H1 (cell line): ENCODE data around the gene REPIN1. TPM values are rescaled to one million over a fixed set of nuclear protein-coding genes. Genes with fewer than 3 reads are reported as not detected.

Experiments used
- CTCF ChIA-PET: fragments of 300-600 bp; sonication (Branson Sonifier 250); formaldehyde crosslinking; loops from one replicate; lab custom pipeline; 2021; ENCODE audit not compliant: partially characterized antibody; lab: Charles Lee
- POLR2A ChIA-PET: fragments of 300-600 bp; sonication (Branson Sonifier 250); formaldehyde crosslinking; loops from one replicate; lab custom pipeline; 2021; ENCODE audit warnings: inconsistent platforms; ENCODE audit not compliant: partially characterized antibody; lab: Charles Lee
- DNase-seq, 2 experiments: peaks; one replicate each; pipeline versions ENCODE4 v3.0.0 to v3.0.0-alpha.2; 2010 to 2022; ENCODE audit warnings: low spot score in 2 of 2, low read depth in 1 of 2, mixed read lengths in 1 of 2
- FAIRE-seq: peaks from 2 replicates; lab custom pipeline; 2011; peaks lifted over from hg19 to GRCh38; lab: Jason Lieb, UNC
- H2AFZ ChIP-seq: 2 replicates; pipeline ENCODE4 v1.8.1; 2012; ENCODE audit warnings: low read length, inconsistent platforms
- H2AK5ac ChIP-seq: 2 replicates; pipeline ENCODE4 v1.6.1; 2013; ENCODE audit warnings: low read depth, low read length
- H2BK120ac ChIP-seq: replicated peaks from 2 replicates; pipeline ENCODE3; 2013; ENCODE audit warnings: low read depth, low read length, inconsistent platforms
- H2BK12ac ChIP-seq: 2 replicates; pipeline ENCODE4 v1.6.1; 2013; ENCODE audit warnings: low read depth, low read length
- H2BK15ac ChIP-seq: 2 replicates; pipeline ENCODE4 v1.6.1; 2013; ENCODE audit warnings: low read length
- H2BK20ac ChIP-seq: 2 replicates; pipeline ENCODE4 v1.6.1; 2013; ENCODE audit warnings: low read length
- H2BK5ac ChIP-seq: 2 replicates; pipeline ENCODE4 v1.6.1; 2013; ENCODE audit warnings: low read depth, low read length
- H3K14ac ChIP-seq: 2 replicates; pipeline ENCODE4 v1.6.1; 2013; ENCODE audit warnings: inconsistent platforms; ENCODE audit not compliant: insufficient read length
- H3K18ac ChIP-seq: 2 replicates; pipeline ENCODE4 v1.6.1; 2013; ENCODE audit warnings: low read length; ENCODE audit errors: extremely low read depth
- H3K23ac ChIP-seq: 2 replicates; pipeline ENCODE4 v1.6.1; 2013; ENCODE audit warnings: inconsistent platforms; ENCODE audit not compliant: insufficient read length
- H3K23me2 ChIP-seq: 2 replicates; pipeline ENCODE4 v1.6.1; 2013; ENCODE audit warnings: low read depth, low read length
- H3K27ac ChIP-seq: 2 replicates; pipeline ENCODE4 v1.6.1; 2011; ENCODE audit warnings: low read depth, low read length, inconsistent platforms
- H3K27me3 ChIP-seq, 4 experiments: replicated peaks in 1 of 4; 1 replicate in 1 of 4; 2 replicates in 3 of 4; pipeline versions ENCODE4 v1.6.1 to v1.8.1; 2011 to 2013; ENCODE audit warnings: low read length in 3 of 4, mild to moderate bottlenecking in 3 of 4, inconsistent platforms in 2 of 4, mixed read lengths in 2 of 4, moderate library complexity in 1 of 4; ENCODE audit not compliant: control insufficient read depth in 3 of 4, insufficient read depth in 3 of 4; ENCODE audit errors: extremely low read depth in 1 of 4
- H3K36me3 ChIP-seq, 4 experiments: 2 replicates each; pipeline versions ENCODE4 v1.6.1 to v1.8.1; 2011 to 2013; ENCODE audit warnings: mild to moderate bottlenecking in 4 of 4, low read length in 3 of 4, moderate library complexity in 2 of 4, control low read depth in 1 of 4, inconsistent platforms in 1 of 4; ENCODE audit not compliant: insufficient read depth in 4 of 4, control insufficient read depth in 2 of 4
- H3K4ac ChIP-seq: replicated peaks from 2 replicates; pipeline ENCODE3; 2013; ENCODE audit warnings: low read length, low read depth, mixed read lengths, inconsistent platforms; ENCODE audit not compliant: insufficient read length
- H3K4me1 ChIP-seq, 4 experiments: replicated peaks in 1 of 4; 1 replicate in 1 of 4; 2 replicates in 3 of 4; pipeline versions ENCODE4 v1.6.1 to v1.8.1; 2011 to 2013; ENCODE audit warnings: low read length in 3 of 4, inconsistent platforms in 2 of 4, mixed read lengths in 1 of 4; ENCODE audit not compliant: insufficient read depth in 4 of 4, control insufficient read depth in 3 of 4
- H3K4me2 ChIP-seq, 2 experiments: 2 replicates each; pipeline versions ENCODE4 v1.6.1 to v1.8.1; 2011 to 2013; ENCODE audit warnings: low read depth in 2 of 2, low read length in 2 of 2, control low read depth in 1 of 2, inconsistent platforms in 1 of 2, mild to moderate bottlenecking in 1 of 2; ENCODE audit not compliant: insufficient read depth in 1 of 2
- H3K4me3 ChIP-seq, 4 experiments: fragments of 200-600, 300-600 bp in 1 of 4; sonication (generic), shearing (Covaris generic), sonication (Bioruptor Twin) in 1 of 4; 2 replicates each; pipeline versions ENCODE4 v1.5.1 to v1.8.1; 2011 to 2016; ENCODE audit warnings: low read length in 4 of 4, low read depth in 3 of 4, control low read depth in 2 of 4, inconsistent platforms in 2 of 4, mild to moderate bottlenecking in 2 of 4, mixed read lengths in 1 of 4, moderate library complexity in 1 of 4; ENCODE audit not compliant: insufficient read depth in 2 of 4; ENCODE audit errors: extremely low read depth in 1 of 4
- H3K56ac ChIP-seq: replicated peaks from 2 replicates; pipeline ENCODE3; 2013; ENCODE audit warnings: low read depth, mild to moderate bottlenecking, mixed read lengths, low read length, inconsistent platforms; ENCODE audit not compliant: insufficient read length
- H3K79me1 ChIP-seq: 2 replicates; pipeline ENCODE4 v1.6.1; 2013; ENCODE audit warnings: low read depth, low read length, control low read depth
- H3K79me2 ChIP-seq, 2 experiments: 2 replicates each; pipeline versions ENCODE4 v1.6.1 to v1.8.1; 2012 to 2013; ENCODE audit warnings: low read length in 2 of 2, mild to moderate bottlenecking in 2 of 2, inconsistent platforms in 1 of 2; ENCODE audit not compliant: insufficient read depth in 2 of 2, control insufficient read depth in 1 of 2
- H3K9ac ChIP-seq, 4 experiments: replicated peaks in 1 of 4; 1 replicate in 1 of 4; 2 replicates in 3 of 4; pipeline versions ENCODE4 v1.6.1 to v1.8.1; 2011 to 2013; ENCODE audit warnings: low read depth in 3 of 4, low read length in 3 of 4, control low read depth in 2 of 4, mild to moderate bottlenecking in 2 of 4, moderate library complexity in 2 of 4, inconsistent platforms in 1 of 4; ENCODE audit errors: extremely low read depth in 1 of 4
- H3K9me3 ChIP-seq, 2 experiments: 2 replicates each; pipeline versions ENCODE4 v1.6.1 to v1.8.1; 2012 to 2013; ENCODE audit warnings: mild to moderate bottlenecking in 2 of 2, moderate library complexity in 2 of 2, control low read depth in 1 of 2, inconsistent platforms in 1 of 2, low read depth in 1 of 2, low read length in 1 of 2, mixed read lengths in 1 of 2; ENCODE audit not compliant: insufficient read depth in 2 of 2
- H4K20me1 ChIP-seq, 2 experiments: replicated peaks in 1 of 2; 2 replicates each; pipeline versions ENCODE3 to v1.8.1; 2011 to 2013; ENCODE audit warnings: inconsistent platforms in 2 of 2, low read length in 2 of 2, mild to moderate bottlenecking in 1 of 2; ENCODE audit not compliant: insufficient read depth in 2 of 2, control insufficient read depth in 1 of 2
- H4K5ac ChIP-seq: 2 replicates; pipeline ENCODE4 v1.6.1; 2013; ENCODE audit warnings: low read length, low read depth, mixed read lengths, inconsistent platforms; ENCODE audit not compliant: insufficient read length
- H4K8ac ChIP-seq: 2 replicates; pipeline ENCODE4 v1.8.0; 2013; ENCODE audit warnings: mild to moderate bottlenecking, moderate library complexity, low read length, inconsistent platforms; ENCODE audit not compliant: insufficient read depth; ENCODE audit errors: extremely low read depth
- H4K91ac ChIP-seq: replicated peaks from 2 replicates; pipeline ENCODE3; 2013; ENCODE audit warnings: low read length, mixed read lengths, inconsistent platforms; ENCODE audit not compliant: insufficient read length
- ASH2L ChIP-seq: fragments of 200-600, 300-600 bp; sonication (generic); IDR thresholded peaks from one replicate; pipeline ENCODE4 v1.7.1; 2017; ENCODE audit warnings: low read length
- CTBP2 ChIP-seq: IDR thresholded peaks from 2 replicates; pipeline ENCODE4 v1.7.0; 2011; ENCODE audit warnings: borderline replicate concordance, mild to moderate bottlenecking, moderate library complexity, mixed read lengths, low read length; ENCODE audit not compliant: insufficient read depth, insufficient read length
- GABPA ChIP-seq: IDR thresholded peaks from 2 replicates; pipeline ENCODE4 v1.6.1; 2011; ENCODE audit warnings: mild to moderate bottlenecking, low read length, moderate library complexity, borderline replicate concordance; ENCODE audit not compliant: insufficient read depth
- JUN ChIP-seq: IDR thresholded peaks from 2 replicates; pipeline ENCODE4 v1.6.1; 2011; ENCODE audit warnings: low read depth, mild to moderate bottlenecking, improper control_type of control experiment, low read length
- NRF1 ChIP-seq: IDR thresholded peaks from 2 replicates; pipeline ENCODE4 v1.6.1; 2011; ENCODE audit warnings: mild to moderate bottlenecking, low read depth, low read length, improper control_type of control experiment
- RBBP5 ChIP-seq: IDR thresholded peaks from 2 replicates; pipeline ENCODE4 v1.7.1; 2012; ENCODE audit warnings: low read depth, mild to moderate bottlenecking, inconsistent platforms, low read length, moderate library complexity, borderline replicate concordance
- SP1 ChIP-seq: IDR thresholded peaks from 2 replicates; pipeline ENCODE4 v1.6.1; 2011; ENCODE audit warnings: low read depth, low read length
- WGBS, 2 experiments: shearing (Covaris generic) in 1 of 2; methylation state at CpG; one replicate each; pipeline versions ENCODE4 v1.1.6 to v1.1.7; 2013 to 2015; ENCODE audit warnings: low lambda C conversion rate in 2 of 2, mixed read lengths in 2 of 2, inconsistent platforms in 1 of 2, low coverage in 1 of 2, missing lambda C conversion rate in 1 of 2; ENCODE audit not compliant: insufficient replicate concordance in 2 of 2, insufficient coverage in 1 of 2, insufficient read length in 1 of 2; ENCODE audit errors: extremely low coverage in 1 of 2, missing lambda C conversion rate in 1 of 2; 5-methylcytosine and 5-hydroxymethylcytosine counted together
- polyA plus RNA-seq, 7 experiments: library from polyadenylated mRNA; depleted of rRNA in 3 of 7; stranded (reverse) in 5 of 7; unstranded in 2 of 7; fragments of >200 nt in 5 of 7; fragments of 200-250 nt in 2 of 7; gene quantifications; 1 replicate in 5 of 7; 2 replicates in 1 of 7; 4 replicates in 1 of 7; pipeline versions ENCODE4 v1.2.1 to v1.2.3, GENCODE V29; 2011 to 2013; ENCODE audit warnings: missing spikeins in 2 of 7, mixed read lengths in 2 of 7
- total RNA-seq: library from RNA; stranded (reverse); fragmentation: NEBNext Ultra II Directional; extraction: Animal tissue kit (Norgen Biotek cat#: 25700); gene quantifications from 2 replicates; pipeline ENCODE4 v1.2.1, GENCODE V29; 2021

The REPIN1 gene
- total and polyA plus RNA-seq, 2 of the 8 experiments (the other 6 are each of a cell fraction or from before 2014, with no cell fraction given): 98.6 to 125 TPM

DNA sequence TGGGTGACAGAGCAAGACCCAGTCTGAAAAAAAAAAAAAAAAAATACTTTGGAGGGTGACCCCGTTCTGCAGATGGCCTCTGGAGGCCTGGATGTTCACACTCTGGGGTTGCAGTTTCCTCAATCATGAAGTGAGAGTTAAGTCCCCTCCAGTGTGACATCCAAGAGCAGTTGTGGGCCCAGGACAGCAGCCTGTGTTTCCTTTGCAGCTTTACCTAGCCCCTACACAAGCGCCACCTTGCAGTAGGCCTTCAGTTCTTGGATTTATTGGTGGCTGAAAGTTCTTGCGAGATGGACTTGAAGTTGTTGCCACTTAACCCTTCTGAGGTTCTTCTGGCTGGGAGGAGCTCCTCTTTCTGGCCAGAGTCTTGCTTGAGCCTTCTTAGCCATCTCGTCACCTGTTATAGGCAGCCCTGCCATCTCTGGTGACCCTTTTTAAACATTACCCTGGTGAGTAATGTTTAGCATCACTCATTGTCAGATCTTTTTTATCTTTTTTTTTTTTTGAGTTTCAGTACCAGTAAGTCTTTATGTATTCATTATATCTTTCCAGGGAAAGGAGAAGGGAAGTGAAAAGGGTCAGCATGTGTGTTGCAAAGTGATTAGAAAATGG is 41.9 kb upstream of the REPIN1 start:
- no peak overlapping the region for H4K8ac ChIP-seq
- FAIRE-seq (no peak), DNase-seq (no peak)
- H3K18ac ChIP-seq: no peak overlapping the region
- H4K91ac ChIP-seq: no peak overlapping the region
- no peak overlapping the region for H2BK20ac ChIP-seq
- no peak overlapping the region for H3K14ac ChIP-seq
- ChIA-PET CTCF (interaction anchor here (0.6 to 1.9 kb wide), 8 partner anchors 9 to 76 kb away, joined by 3 to 8 read pairs (median 4); no protein-coding TSS in a partner anchor), POLR2A (interaction anchor here (1.4 to 2.8 kb wide), 2 partner anchors 9 to 75 kb away, joined by 4 to 12 read pairs; no protein-coding TSS in a partner anchor)
- H3K79me2 ChIP-seq: peaks cover 0 to 20% of the 10 kb centered on the region in 2 experiments; a peak in 1 of 4 replicates
- no peak overlapping the region for H3K56ac ChIP-seq
- no peak overlapping the region for H3K9ac ChIP-seq
- H2BK12ac ChIP-seq: no peak overlapping the region
- peak overlapping the region; percentile 88; the same call in 1 of the 2 replicates for H2BK15ac ChIP-seq
- no peak overlapping the region for H3K27ac ChIP-seq
- peaks cover 2% of the 10 kb centered on the region; the same call in 1 of the 2 replicates for H3K79me1 ChIP-seq
- no peaks in the 10 kb centered on the region for H3K9me3 ChIP-seq
- no peak overlapping the region for H2BK5ac ChIP-seq
- peaks cover 3 to 12% (median 8%) of the 10 kb centered on the region in 4 experiments; a peak in 6 of 8 replicates for H3K36me3 ChIP-seq
- H3K23ac ChIP-seq: no peak overlapping the region
- no peak overlapping the region for H3K4ac ChIP-seq
- no peak overlapping the region for H2AFZ ChIP-seq
- 0 out of 2 replicates have a peak, but pooled peaks cover 1% of the 10 kb centered on the region for H3K23me2 ChIP-seq
- H2AK5ac ChIP-seq: no peak overlapping the region
- no peak overlapping the region for H3K4me2 ChIP-seq
- H3K4me1 ChIP-seq: peaks cover 13 to 31% (median 26%) of the 10 kb centered on the region in 4 experiments
- H3K4me3 ChIP-seq: no peak overlapping the region
- H2BK120ac ChIP-seq: no peak overlapping the region
- 94% methylated on average over 4 of the region's 4 CpGs; no CpG with 5 or more reads in 1 of the 2 experiments for WGBS, 2 experiments
- H4K5ac ChIP-seq: no peak overlapping the region
- no peaks in the 10 kb centered on the region for H4K20me1 ChIP-seq
- H3K27me3 ChIP-seq: peaks cover 0 to 2% (median 0%) of the 10 kb centered on the region in 4 experiments; a peak in 3 of 7 replicates
- TF ChIP-seq SP1: no peak
- no peak for TF ChIP-seq NRF1
- TF ChIP-seq CTBP2: no peak
- TF ChIP-seq RBBP5: no peak
- no peak for TF ChIP-seq JUN
- no peak for TF ChIP-seq ASH2L
- TF ChIP-seq GABPA: no peak
